ENCODE results near the gene SERPINB8. TPM values are rescaled to one million over a fixed set of nuclear protein-coding genes. Genes with fewer than 3 reads are reported as not detected.

The SERPINB8 gene
- total and polyA plus RNA-seq, 2 donors (not counting 1 experiment from before 2014, with no cell fraction given): 14.4 to 22.1 TPM

GRCh38 chr18:63982361-63982760 is 12.5 kb downstream of the SERPINB8 start:
- Histone ChIP-seq H4K20me1 (ENCODE audit: control insufficient read depth, insufficient read depth, low read length, poor library complexity, severe bottlenecking) (no peaks in the 10 kb centered on the region), H3K4me2 (replicated peaks; ENCODE audit: low read depth, low read length, poor library complexity, severe bottlenecking) (no peak overlapping the region), H3K79me2 (ENCODE audit: control insufficient read depth, insufficient read depth, low read length) (peaks cover 24% of the 10 kb centered on the region), H2AFZ (ENCODE audit: insufficient read depth, low read depth, low read length, poor library complexity, severe bottlenecking) (no peak overlapping the region), H3K9ac (ENCODE audit: low read length) (no peak overlapping the region), H3K27me3 (replicated peaks in 1 of 4; ENCODE audit: control extremely low read depth in 1 of 4, control insufficient read depth in 3 of 4, insufficient read depth in 4 of 4, low read length in 3 of 4) (no peaks in the 10 kb centered on the region), H3K4me1 (ENCODE audit: control insufficient read depth in 2 of 2, insufficient read depth in 2 of 2, low read length in 2 of 2) (peaks cover 0 to 6% of the 10 kb centered on the region in 2 donors), H3K27ac (ENCODE audit: low read length in 2 of 2) (no peak overlapping the region), H3K9me3 (ENCODE audit: control extremely low read depth in 1 of 3, control insufficient read depth in 2 of 3, insufficient read depth in 1 of 3, low read length in 2 of 3) (no peaks in the 10 kb centered on the region), H3K4me3 (ENCODE audit: control extremely low read depth in 1 of 5, extremely low read depth in 1 of 5, insufficient read depth in 1 of 5, low read depth in 2 of 5, low read length in 4 of 5) (no peak overlapping the region), H3K36me3 (replicated peaks in 1 of 2; ENCODE audit: control extremely low read depth in 1 of 2, control insufficient read depth in 1 of 2, extremely low read depth in 1 of 2, insufficient read depth in 2 of 2, low read length in 1 of 2) (peaks cover 0 to 61% of the 10 kb centered on the region in 2 experiments)
- intact Hi-C loops (cut with micrococcal nuclease): no loop called here
- DNase-seq (no peak), ATAC-seq (ENCODE audit: low read depth) (no peak)
- Mint-ChIP-seq H3K27ac (no peak overlapping the region), H3K9me3 (ENCODE audit: insufficient read depth) (no peaks in the 10 kb centered on the region), H3K4me1 (peaks cover 12% of the 10 kb centered on the region), H3K4me3 (no peak overlapping the region), H3K27me3 (no peaks in the 10 kb centered on the region)
- ChIA-PET POLR2A (no interaction called here), CTCF (interaction anchor here (1.5 to 1.6 kb wide), 2 partner anchors 22 to 465 kb away, joined by 3 read pairs; no protein-coding TSS in a partner anchor)
- TF ChIP-seq EZH2 (IDR thresholded peaks at IDR 0.05; ENCODE audit: borderline replicate concordance, insufficient read depth, low read depth, low read length, poor library complexity, severe bottlenecking) (no peak), CTCF (IDR thresholded peaks at IDR 0.05) (no peak)
- 100% methylated on average over 1 of the region's 3 CpGs for WGBS (ENCODE audit: insufficient coverage)

- Histone ChIP-seq H3K27me3 (replicated peaks in 1 of 4; ENCODE audit: control extremely low read depth in 1 of 4, control insufficient read depth in 3 of 4, insufficient read depth in 4 of 4, low read length in 3 of 4) (no peaks in the 10 kb centered on the region), H4K20me1 (ENCODE audit: control insufficient read depth, insufficient read depth, low read length, poor library complexity, severe bottlenecking) (no peaks in the 10 kb centered on the region), H3K4me1 (ENCODE audit: control insufficient read depth in 2 of 2, insufficient read depth in 2 of 2, low read length in 2 of 2) (no peaks in the 10 kb centered on the region), H3K27ac (ENCODE audit: low read length in 2 of 2) (no peak overlapping the region), H2AFZ (ENCODE audit: insufficient read depth, low read depth, low read length, poor library complexity, severe bottlenecking) (no peak overlapping the region), H3K4me2 (replicated peaks; ENCODE audit: low read depth, low read length, poor library complexity, severe bottlenecking) (no peak overlapping the region), H3K79me2 (ENCODE audit: control insufficient read depth, insufficient read depth, low read length) (no peaks in the 10 kb centered on the region), H3K9ac (ENCODE audit: low read length) (no peak overlapping the region), H3K4me3 (ENCODE audit: control extremely low read depth in 1 of 5, extremely low read depth in 1 of 5, insufficient read depth in 1 of 5, low read depth in 2 of 5, low read length in 4 of 5) (no peak overlapping the region), H3K9me3 (ENCODE audit: control extremely low read depth in 1 of 3, control insufficient read depth in 2 of 3, insufficient read depth in 1 of 3, low read length in 2 of 3) (no peaks in the 10 kb centered on the region), H3K36me3 (replicated peaks in 1 of 2; ENCODE audit: control extremely low read depth in 1 of 2, control insufficient read depth in 1 of 2, extremely low read depth in 1 of 2, insufficient read depth in 2 of 2, low read length in 1 of 2) (peaks cover 0 to 51% of the 10 kb centered on the region in 2 experiments)
- DNase-seq: no peak
- H3K27ac Mint-ChIP-seq: no peak overlapping the region
- H3K27me3 Mint-ChIP-seq: no peaks in the 10 kb centered on the region
- 99% methylated on average over 7 of the region's 7 CpGs for WGBS (ENCODE audit: insufficient coverage)
- intact Hi-C loops (cut with micrococcal nuclease): no loop called here
- ChIA-PET CTCF (interaction anchor here (1.3 kb wide), 2 partner anchors 9 to 23 kb away, joined by 4 to 5 read pairs; no protein-coding TSS in a partner anchor), POLR2A (no interaction called here)
- TF ChIP-seq CTCF (IDR thresholded peaks at IDR 0.05) (no peak), EZH2 (IDR thresholded peaks at IDR 0.05; ENCODE audit: borderline replicate concordance, insufficient read depth, low read depth, low read length, poor library complexity, severe bottlenecking) (no peak)
- no peaks in the 10 kb centered on the region for H3K9me3 Mint-ChIP-seq (ENCODE audit: insufficient read depth)
- no peak overlapping the region for H3K4me3 Mint-ChIP-seq
- ATAC-seq (ENCODE audit: low read depth): no peak
- no peaks in the 10 kb centered on the region for H3K4me1 Mint-ChIP-seq
Observed at GRCh38 chr18:63986885-63987284, 17.0 kb downstream of the SERPINB8 start.
